H1 (cell line): Measurements from ENCODE around the gene ANO2. TPM values are rescaled to one million over a fixed set of nuclear protein-coding genes. Genes with fewer than 3 reads are reported as not detected.

Experiments
- PHF8 ChIP-seq: fragments of 200-600 bp; sonication (generic); conservative IDR thresholded peaks from 2 replicates; pipeline ENCODE4 v1.7.1; 2012; ENCODE audit warnings: low read depth, mild to moderate bottlenecking, inconsistent platforms, low read length, moderate library complexity
- SP2 ChIP-seq: IDR thresholded peaks from 2 replicates; pipeline ENCODE4 v1.6.1; 2012; ENCODE audit warnings: mild to moderate bottlenecking, low read length, inconsistent platforms
- polyA plus RNA-seq, 7 experiments: library from polyadenylated mRNA; depleted of rRNA in 3 of 7; stranded (reverse) in 5 of 7; unstranded in 2 of 7; fragments of >200 nt in 5 of 7; fragments of 200-250 nt in 2 of 7; gene quantifications; 1 replicate in 5 of 7; 2 replicates in 1 of 7; 4 replicates in 1 of 7; pipeline versions ENCODE4 v1.2.1 to v1.2.3, GENCODE V29; 2011 to 2013; ENCODE audit warnings: missing spikeins in 2 of 7, mixed read lengths in 2 of 7
- total RNA-seq: library from RNA; stranded (reverse); fragmentation: NEBNext Ultra II Directional; extraction: Animal tissue kit (Norgen Biotek cat#: 25700); gene quantifications from 2 replicates; pipeline ENCODE4 v1.2.1, GENCODE V29; 2021
- TF ChIP-seq, protein P1 (sequence below): fragments of 300-600 bp; sonication (generic); IDR thresholded peaks from 2 replicates; pipeline ENCODE4 v1.7.1; 2012; ENCODE audit warnings: low read length, moderate library complexity, mild to moderate bottlenecking, inconsistent platforms; ENCODE audit not compliant: insufficient replicate concordance

Gene ANO2
- total and polyA plus RNA-seq, 2 of the 8 experiments (the other 6 are each of a cell fraction or from before 2014, with no cell fraction given) = 1.9 to 5.5 TPM

DNA sequence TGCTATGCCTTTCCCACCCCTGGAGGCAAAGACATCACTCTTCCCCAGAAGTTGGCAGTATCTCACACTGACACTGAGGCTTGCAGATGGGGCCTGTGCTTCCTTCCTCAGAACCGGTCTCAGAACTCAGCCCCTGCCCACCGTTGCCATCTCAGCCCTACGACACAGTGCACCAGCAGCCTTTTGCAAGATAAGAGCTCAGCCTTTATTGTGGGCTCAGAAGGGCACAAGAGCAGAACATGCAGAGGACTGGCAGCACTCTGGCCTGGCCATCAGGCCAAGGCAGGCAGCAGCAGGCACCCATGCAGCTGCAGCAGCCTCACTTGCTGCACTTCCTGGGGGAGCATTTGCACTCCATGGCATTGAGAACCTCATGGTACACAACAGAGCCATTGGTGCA, 3.6 kb upstream of the ANO2 start (continued):
- TF ChIP-seq, protein P1, sequence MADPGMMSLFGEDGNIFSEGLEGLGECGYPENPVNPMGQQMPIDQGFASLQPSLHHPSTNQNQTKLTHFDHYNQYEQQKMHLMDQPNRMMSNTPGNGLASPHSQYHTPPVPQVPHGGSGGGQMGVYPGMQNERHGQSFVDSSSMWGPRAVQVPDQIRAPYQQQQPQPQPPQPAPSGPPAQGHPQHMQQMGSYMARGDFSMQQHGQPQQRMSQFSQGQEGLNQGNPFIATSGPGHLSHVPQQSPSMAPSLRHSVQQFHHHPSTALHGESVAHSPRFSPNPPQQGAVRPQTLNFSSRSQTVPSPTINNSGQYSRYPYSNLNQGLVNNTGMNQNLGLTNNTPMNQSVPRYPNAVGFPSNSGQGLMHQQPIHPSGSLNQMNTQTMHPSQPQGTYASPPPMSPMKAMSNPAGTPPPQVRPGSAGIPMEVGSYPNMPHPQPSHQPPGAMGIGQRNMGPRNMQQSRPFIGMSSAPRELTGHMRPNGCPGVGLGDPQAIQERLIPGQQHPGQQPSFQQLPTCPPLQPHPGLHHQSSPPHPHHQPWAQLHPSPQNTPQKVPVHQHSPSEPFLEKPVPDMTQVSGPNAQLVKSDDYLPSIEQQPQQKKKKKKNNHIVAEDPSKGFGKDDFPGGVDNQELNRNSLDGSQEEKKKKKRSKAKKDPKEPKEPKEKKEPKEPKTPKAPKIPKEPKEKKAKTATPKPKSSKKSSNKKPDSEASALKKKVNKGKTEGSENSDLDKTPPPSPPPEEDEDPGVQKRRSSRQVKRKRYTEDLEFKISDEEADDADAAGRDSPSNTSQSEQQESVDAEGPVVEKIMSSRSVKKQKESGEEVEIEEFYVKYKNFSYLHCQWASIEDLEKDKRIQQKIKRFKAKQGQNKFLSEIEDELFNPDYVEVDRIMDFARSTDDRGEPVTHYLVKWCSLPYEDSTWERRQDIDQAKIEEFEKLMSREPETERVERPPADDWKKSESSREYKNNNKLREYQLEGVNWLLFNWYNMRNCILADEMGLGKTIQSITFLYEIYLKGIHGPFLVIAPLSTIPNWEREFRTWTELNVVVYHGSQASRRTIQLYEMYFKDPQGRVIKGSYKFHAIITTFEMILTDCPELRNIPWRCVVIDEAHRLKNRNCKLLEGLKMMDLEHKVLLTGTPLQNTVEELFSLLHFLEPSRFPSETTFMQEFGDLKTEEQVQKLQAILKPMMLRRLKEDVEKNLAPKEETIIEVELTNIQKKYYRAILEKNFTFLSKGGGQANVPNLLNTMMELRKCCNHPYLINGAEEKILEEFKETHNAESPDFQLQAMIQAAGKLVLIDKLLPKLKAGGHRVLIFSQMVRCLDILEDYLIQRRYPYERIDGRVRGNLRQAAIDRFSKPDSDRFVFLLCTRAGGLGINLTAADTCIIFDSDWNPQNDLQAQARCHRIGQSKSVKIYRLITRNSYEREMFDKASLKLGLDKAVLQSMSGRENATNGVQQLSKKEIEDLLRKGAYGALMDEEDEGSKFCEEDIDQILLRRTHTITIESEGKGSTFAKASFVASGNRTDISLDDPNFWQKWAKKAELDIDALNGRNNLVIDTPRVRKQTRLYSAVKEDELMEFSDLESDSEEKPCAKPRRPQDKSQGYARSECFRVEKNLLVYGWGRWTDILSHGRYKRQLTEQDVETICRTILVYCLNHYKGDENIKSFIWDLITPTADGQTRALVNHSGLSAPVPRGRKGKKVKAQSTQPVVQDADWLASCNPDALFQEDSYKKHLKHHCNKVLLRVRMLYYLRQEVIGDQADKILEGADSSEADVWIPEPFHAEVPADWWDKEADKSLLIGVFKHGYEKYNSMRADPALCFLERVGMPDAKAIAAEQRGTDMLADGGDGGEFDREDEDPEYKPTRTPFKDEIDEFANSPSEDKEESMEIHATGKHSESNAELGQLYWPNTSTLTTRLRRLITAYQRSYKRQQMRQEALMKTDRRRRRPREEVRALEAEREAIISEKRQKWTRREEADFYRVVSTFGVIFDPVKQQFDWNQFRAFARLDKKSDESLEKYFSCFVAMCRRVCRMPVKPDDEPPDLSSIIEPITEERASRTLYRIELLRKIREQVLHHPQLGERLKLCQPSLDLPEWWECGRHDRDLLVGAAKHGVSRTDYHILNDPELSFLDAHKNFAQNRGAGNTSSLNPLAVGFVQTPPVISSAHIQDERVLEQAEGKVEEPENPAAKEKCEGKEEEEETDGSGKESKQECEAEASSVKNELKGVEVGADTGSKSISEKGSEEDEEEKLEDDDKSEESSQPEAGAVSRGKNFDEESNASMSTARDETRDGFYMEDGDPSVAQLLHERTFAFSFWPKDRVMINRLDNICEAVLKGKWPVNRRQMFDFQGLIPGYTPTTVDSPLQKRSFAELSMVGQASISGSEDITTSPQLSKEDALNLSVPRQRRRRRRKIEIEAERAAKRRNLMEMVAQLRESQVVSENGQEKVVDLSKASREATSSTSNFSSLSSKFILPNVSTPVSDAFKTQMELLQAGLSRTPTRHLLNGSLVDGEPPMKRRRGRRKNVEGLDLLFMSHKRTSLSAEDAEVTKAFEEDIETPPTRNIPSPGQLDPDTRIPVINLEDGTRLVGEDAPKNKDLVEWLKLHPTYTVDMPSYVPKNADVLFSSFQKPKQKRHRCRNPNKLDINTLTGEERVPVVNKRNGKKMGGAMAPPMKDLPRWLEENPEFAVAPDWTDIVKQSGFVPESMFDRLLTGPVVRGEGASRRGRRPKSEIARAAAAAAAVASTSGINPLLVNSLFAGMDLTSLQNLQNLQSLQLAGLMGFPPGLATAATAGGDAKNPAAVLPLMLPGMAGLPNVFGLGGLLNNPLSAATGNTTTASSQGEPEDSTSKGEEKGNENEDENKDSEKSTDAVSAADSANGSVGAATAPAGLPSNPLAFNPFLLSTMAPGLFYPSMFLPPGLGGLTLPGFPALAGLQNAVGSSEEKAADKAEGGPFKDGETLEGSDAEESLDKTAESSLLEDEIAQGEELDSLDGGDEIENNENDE = no peak
- no peak for TF ChIP-seq PHF8
- TF ChIP-seq SP2 = no peak
